GM23248 (cell line): Measurements from ENCODE around the gene GPR150.

ENCODE experiments used
- EZH2 ChIP-seq: fragments of 200-600 bp; sonication (generic); IDR thresholded peaks from 2 replicates; pipeline ENCODE4 v1.6.1; 2018; ENCODE audit warnings: antibody characterized with exemption, mild to moderate bottlenecking; ENCODE audit not compliant: insufficient read depth, poor library complexity, severe bottlenecking
- EZH2phosphoT487 ChIP-seq: fragments of 200-600 bp; sonication (generic); IDR thresholded peaks from 2 replicates; pipeline ENCODE4 v1.6.1; 2018; ENCODE audit warnings: antibody characterized with exemption, moderate library complexity, mild to moderate bottlenecking, low read depth; ENCODE audit not compliant: insufficient read depth

- TF ChIP-seq EZH2, result no peak
- no peak for TF ChIP-seq EZH2phosphoT487
These were observed 10.2 kb upstream of the GPR150 start for GRCh38 chr5:95609711-95610110.
